AG10803 (cell line): Measurements from ENCODE around the gene OR3A3.
"Not testable (repeated sequence)": the region's sequence is repeated elsewhere in the genome, so short reads cannot be mapped to it uniquely, and the experiment has no call there.

ENCODE experiments used
- DNase-seq: peaks from one replicate; pipeline ENCODE4 v3.0.0; 2010; ENCODE audit warnings: low read depth
- H3K4me3 ChIP-seq: 2 replicates; pipeline ENCODE4 v1.5.1; 2011; ENCODE audit warnings: mild to moderate bottlenecking, low read length, control low read depth
- TF ChIP-seq, protein P1 (sequence below): conservative IDR thresholded peaks from 2 replicates; pipeline ENCODE4 v1.5.1; 2011; ENCODE audit warnings: mild to moderate bottlenecking, low read length, control low read depth, inconsistent platforms

Gene OR3A3

GRCh38 chr17:3411070-3411469, at the start of gene OR3A3:
Gene OR3A3 (plus strand): TSS chr17:3411370.
- no peak within 1 kb of the TSS for H3K4me3 ChIP-seq
- no peak for DNase-seq
- TF ChIP-seq, protein P1, sequence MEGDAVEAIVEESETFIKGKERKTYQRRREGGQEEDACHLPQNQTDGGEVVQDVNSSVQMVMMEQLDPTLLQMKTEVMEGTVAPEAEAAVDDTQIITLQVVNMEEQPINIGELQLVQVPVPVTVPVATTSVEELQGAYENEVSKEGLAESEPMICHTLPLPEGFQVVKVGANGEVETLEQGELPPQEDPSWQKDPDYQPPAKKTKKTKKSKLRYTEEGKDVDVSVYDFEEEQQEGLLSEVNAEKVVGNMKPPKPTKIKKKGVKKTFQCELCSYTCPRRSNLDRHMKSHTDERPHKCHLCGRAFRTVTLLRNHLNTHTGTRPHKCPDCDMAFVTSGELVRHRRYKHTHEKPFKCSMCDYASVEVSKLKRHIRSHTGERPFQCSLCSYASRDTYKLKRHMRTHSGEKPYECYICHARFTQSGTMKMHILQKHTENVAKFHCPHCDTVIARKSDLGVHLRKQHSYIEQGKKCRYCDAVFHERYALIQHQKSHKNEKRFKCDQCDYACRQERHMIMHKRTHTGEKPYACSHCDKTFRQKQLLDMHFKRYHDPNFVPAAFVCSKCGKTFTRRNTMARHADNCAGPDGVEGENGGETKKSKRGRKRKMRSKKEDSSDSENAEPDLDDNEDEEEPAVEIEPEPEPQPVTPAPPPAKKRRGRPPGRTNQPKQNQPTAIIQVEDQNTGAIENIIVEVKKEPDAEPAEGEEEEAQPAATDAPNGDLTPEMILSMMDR: no peak

- DNase-seq, H3K4me3 ChIP-seq: not testable (repeated sequence)
These were observed 40.0 kb upstream of the OR3A3 start for GRCh38 chr17:3371167-3371566.

DNA sequence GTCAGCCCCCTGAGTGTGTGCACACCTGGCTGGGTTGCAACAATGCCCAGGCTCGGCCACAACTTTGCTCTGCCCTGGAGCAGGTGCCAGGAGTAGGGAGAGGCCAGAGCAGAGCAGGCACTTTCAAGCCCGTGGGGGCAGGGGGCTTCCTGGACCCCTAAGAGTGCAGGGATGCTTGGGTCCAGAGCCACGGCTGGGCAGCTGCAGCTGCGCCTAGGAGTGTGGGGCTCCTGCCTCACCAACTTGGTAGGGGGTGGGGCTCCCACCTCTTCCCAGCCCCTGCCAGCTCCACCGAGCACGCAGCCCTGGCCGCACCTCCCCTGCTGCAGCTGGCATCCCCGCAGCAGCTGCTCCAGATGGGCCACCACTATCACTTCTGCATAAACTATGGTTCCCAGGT, 32.8 kb upstream of the OR3A3 start:
- no peak for DNase-seq
- TF ChIP-seq, protein P1: no peak
- no peak overlapping the region for H3K4me3 ChIP-seq

DNA sequence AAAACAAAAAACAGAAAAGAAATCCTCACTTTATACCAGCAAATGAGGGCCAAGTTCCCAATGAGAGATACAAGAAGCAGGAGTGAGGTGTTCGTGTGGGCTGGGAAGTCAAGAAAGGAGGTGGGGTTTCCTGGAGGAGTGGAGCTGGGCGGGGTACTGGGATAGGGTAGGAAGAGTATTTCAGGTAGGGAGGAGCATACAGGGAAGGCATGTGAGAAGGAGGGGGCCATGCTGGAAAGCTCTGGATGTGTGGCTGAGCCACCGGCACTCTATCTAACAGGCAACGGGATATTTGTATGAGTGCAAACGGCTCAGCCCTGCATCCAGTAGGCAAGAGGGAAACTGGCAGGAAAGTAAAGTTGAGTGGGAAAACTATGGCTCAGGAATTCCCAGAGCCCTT, 29.2 kb upstream of the OR3A3 start:
- no peak overlapping the region for H3K4me3 ChIP-seq
- DNase-seq: no peak
- TF ChIP-seq, protein P1: no peak

GRCh38 chr17:3385869-3386816, 25.0 kb upstream of the OR3A3 start, which contains the start of gene OR3A2:
Gene OR3A2 (minus strand): TSS chr17:3386308.
- H3K4me3 ChIP-seq: no peak within 1 kb of the TSS
- TF ChIP-seq, protein P1: no peak
- DNase-seq: no peak

DNA sequence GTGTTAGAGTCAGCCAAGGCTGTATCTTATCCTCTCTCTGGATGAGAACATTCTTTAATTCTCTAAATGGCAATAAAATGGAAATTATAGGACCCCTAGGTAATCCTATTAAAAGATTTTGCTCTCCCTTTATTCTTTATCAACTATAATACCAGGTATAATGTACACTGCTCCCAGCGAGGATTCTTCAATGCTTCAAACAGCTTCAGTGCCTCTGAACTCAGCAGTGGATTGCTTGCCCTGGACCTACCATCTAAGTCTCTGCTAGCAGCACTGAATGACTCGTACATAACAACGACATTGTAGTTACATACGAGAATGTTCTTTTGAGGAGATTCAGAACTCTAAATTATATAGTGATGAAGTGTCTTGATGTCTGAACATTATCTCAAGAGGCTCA, 21.4 kb upstream of the OR3A3 start:
- DNase-seq: no peak
- TF ChIP-seq, protein P1: no peak
- H3K4me3 ChIP-seq: no peak overlapping the region

GRCh38 chr17:3397801-3398200, 13.4 kb upstream of the OR3A3 start:
- H3K4me3 ChIP-seq, DNase-seq: not testable (repeated sequence)

DNA sequence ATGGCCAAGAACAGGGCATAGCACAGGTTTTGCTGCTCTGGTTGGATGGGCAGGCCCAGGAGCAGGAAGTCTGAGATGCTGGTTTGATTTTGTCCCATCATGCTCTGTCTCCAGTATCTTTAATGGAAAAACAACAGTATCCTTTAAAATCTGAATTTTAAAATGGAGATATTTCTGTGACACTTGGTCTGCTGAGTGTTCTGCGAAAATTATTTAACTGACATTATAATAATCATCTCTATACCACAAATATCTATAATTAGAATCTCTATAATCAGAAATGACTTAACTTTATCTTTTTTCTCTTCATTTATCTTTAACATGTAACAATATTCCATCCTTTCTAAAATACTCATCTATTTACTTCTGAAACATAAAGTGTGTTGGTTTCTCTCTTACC, 12.9 kb upstream of the OR3A3 start, which contains the start of gene OR1E1:
Gene OR1E1, minus strand, starts transcription at position 101 of the 400 bp plus-strand sequence. Its CDS starts 0 bp downstream, at position 101.
- H3K4me3 ChIP-seq: no peak within 1 kb of the TSS
- TF ChIP-seq, protein P1: no peak
- DNase-seq: no peak
